ENCODE results near the gene SLC9A6. TPM values are rescaled to one million over a fixed set of nuclear protein-coding genes. Genes with fewer than 3 reads are reported as not detected.
"Not testable (repeated sequence)": the region's sequence is repeated elsewhere in the genome, so short reads cannot be mapped to it uniquely, and the experiment has no call there.

SLC9A6 gene
- total RNA-seq, 2 donors from 2014 or later: 23.9 to 26.3 TPM

- Mint-ChIP-seq H3K27me3 (no peaks in the 10 kb centered on the region), H3K4me1 (no peaks in the 10 kb centered on the region), H3K36me3 (ENCODE audit: low read depth) (no peaks in the 10 kb centered on the region), H3K4me3 (no peak overlapping the region), H3K27ac (no peak overlapping the region)
- H3K9me3 ChIP-seq (ENCODE audit: control insufficient read depth, low read length, poor library complexity, severe bottlenecking): no peaks in the 10 kb centered on the region
- DNase-seq: no peak
- ATAC-seq: no peak
These were observed 50.4 kb downstream of the SLC9A6 start for GRCh38 chrX:136035663-136036062.

- Mint-ChIP-seq H3K27me3 (no peaks in the 10 kb centered on the region), H3K4me1 (no peaks in the 10 kb centered on the region), H3K36me3 (ENCODE audit: low read depth) (no peaks in the 10 kb centered on the region), H3K4me3 (no peak overlapping the region), H3K27ac (no peak overlapping the region)
- no peaks in the 10 kb centered on the region for H3K9me3 ChIP-seq (ENCODE audit: control insufficient read depth, low read length, poor library complexity, severe bottlenecking)
- ATAC-seq (no peak), DNase-seq (no peak)
These were observed 54.2 kb downstream of the SLC9A6 start for GRCh38 chrX:136039485-136039884.

- Mint-ChIP-seq H3K4me3 (no peak overlapping the region), H3K36me3 (ENCODE audit: low read depth) (no peaks in the 10 kb centered on the region)
These were observed 54.7 kb downstream of the SLC9A6 start for GRCh38 chrX:136039968-136040367.

GRCh38 chrX:136041254-136041812 is 56.1 kb downstream of the SLC9A6 start:
- H3K9me3 ChIP-seq (ENCODE audit: control insufficient read depth, low read length, poor library complexity, severe bottlenecking): no peaks in the 10 kb centered on the region
- Mint-ChIP-seq H3K27me3 (no peaks in the 10 kb centered on the region), H3K27ac (no peak overlapping the region), H3K4me1 (no peaks in the 10 kb centered on the region), H3K36me3 (ENCODE audit: low read depth) (no peaks in the 10 kb centered on the region), H3K4me3 (no peak overlapping the region)
- no peak for ATAC-seq
- no peak for DNase-seq

More at GRCh38 chrX:136039968-136040367, 54.7 kb downstream of the SLC9A6 start:
- Mint-ChIP-seq H3K4me1 (no peaks in the 10 kb centered on the region), H3K27me3 (no peaks in the 10 kb centered on the region), H3K27ac (no peak overlapping the region)
- DNase-seq (no peak), ATAC-seq (no peak)
- no peaks in the 10 kb centered on the region for H3K9me3 ChIP-seq (ENCODE audit: control insufficient read depth, low read length, poor library complexity, severe bottlenecking)

GRCh38 chrX:136045008-136045407 is 59.8 kb downstream of the SLC9A6 start:
- no peak for ATAC-seq
- no peaks in the 10 kb centered on the region for H3K36me3 Mint-ChIP-seq (ENCODE audit: low read depth)
- H3K4me1 Mint-ChIP-seq: no peaks in the 10 kb centered on the region
- no peak for DNase-seq
- no peaks in the 10 kb centered on the region for H3K27me3 Mint-ChIP-seq
- no peaks in the 10 kb centered on the region for H3K9me3 ChIP-seq (ENCODE audit: control insufficient read depth, low read length, poor library complexity, severe bottlenecking)
- H3K27ac Mint-ChIP-seq: no peak overlapping the region
- H3K4me3 Mint-ChIP-seq: no peak overlapping the region

GRCh38 chrX:136046295-136047015 is 61.2 kb downstream of the SLC9A6 start:
- ATAC-seq: no peak
- H3K36me3 Mint-ChIP-seq (ENCODE audit: low read depth): no peaks in the 10 kb centered on the region
- no peak overlapping the region for H3K27ac Mint-ChIP-seq
- H3K27me3 Mint-ChIP-seq: no peaks in the 10 kb centered on the region
- no peak for DNase-seq
- peaks cover 2% of the 10 kb centered on the region for H3K4me1 Mint-ChIP-seq
- no peak overlapping the region for H3K4me3 Mint-ChIP-seq
- H3K9me3 ChIP-seq (ENCODE audit: control insufficient read depth, low read length, poor library complexity, severe bottlenecking): no peaks in the 10 kb centered on the region

GRCh38 chrX:136047016-136047642 is 61.9 kb downstream of the SLC9A6 start:
- ATAC-seq (no peak), DNase-seq (no peak)
- Mint-ChIP-seq H3K27ac (no peak overlapping the region), H3K4me3 (no peak overlapping the region), H3K4me1 (peaks cover 2% of the 10 kb centered on the region), H3K27me3 (no peaks in the 10 kb centered on the region), H3K36me3 (ENCODE audit: low read depth) (no peaks in the 10 kb centered on the region)
- no peaks in the 10 kb centered on the region for H3K9me3 ChIP-seq (ENCODE audit: control insufficient read depth, low read length, poor library complexity, severe bottlenecking)

GRCh38 chrX:136047969-136048368 is 62.7 kb downstream of the SLC9A6 start:
- Mint-ChIP-seq H3K4me1 (peaks cover 2% of the 10 kb centered on the region), H3K36me3 (ENCODE audit: low read depth) (no peaks in the 10 kb centered on the region), H3K27me3 (no peaks in the 10 kb centered on the region), H3K4me3 (no peak overlapping the region), H3K27ac (no peak overlapping the region)
- ATAC-seq (no peak), DNase-seq (no peak)
- no peaks in the 10 kb centered on the region for H3K9me3 ChIP-seq (ENCODE audit: control insufficient read depth, low read length, poor library complexity, severe bottlenecking)

GRCh38 chrX:136048446-136048845 is 63.2 kb downstream of the SLC9A6 start:
- H3K27me3 Mint-ChIP-seq: no peaks in the 10 kb centered on the region
- no peak overlapping the region for H3K27ac Mint-ChIP-seq
- no peaks in the 10 kb centered on the region for H3K36me3 Mint-ChIP-seq (ENCODE audit: low read depth)
- no peak for ATAC-seq
- H3K4me1 Mint-ChIP-seq: peaks cover 2% of the 10 kb centered on the region
- H3K9me3 ChIP-seq (ENCODE audit: control insufficient read depth, low read length, poor library complexity, severe bottlenecking): no peaks in the 10 kb centered on the region
- no peak overlapping the region for H3K4me3 Mint-ChIP-seq
- no peak for DNase-seq

GRCh38 chrX:136049608-136050007 is 64.4 kb downstream of the SLC9A6 start:
- H3K9me3 ChIP-seq (ENCODE audit: control insufficient read depth, low read length, poor library complexity, severe bottlenecking): no peaks in the 10 kb centered on the region
- no peak overlapping the region for H3K27ac Mint-ChIP-seq
- ATAC-seq (no peak), DNase-seq (no peak)
- no peaks in the 10 kb centered on the region for H3K27me3 Mint-ChIP-seq
- H3K4me1 Mint-ChIP-seq: peaks cover 2% of the 10 kb centered on the region
- H3K4me3 Mint-ChIP-seq: no peak overlapping the region
- no peaks in the 10 kb centered on the region for H3K36me3 Mint-ChIP-seq (ENCODE audit: low read depth)

GRCh38 chrX:136050875-136051274 is 65.6 kb downstream of the SLC9A6 start:
- ATAC-seq; H3K4me3 Mint-ChIP-seq; H3K36me3 Mint-ChIP-seq (ENCODE audit: low read depth); H3K4me1 Mint-ChIP-seq; H3K9me3 ChIP-seq (ENCODE audit: control insufficient read depth, low read length, poor library complexity, severe bottlenecking); H3K27me3 Mint-ChIP-seq; DNase-seq; H3K27ac Mint-ChIP-seq: not testable (repeated sequence)

- no peaks in the 10 kb centered on the region for H3K9me3 ChIP-seq (ENCODE audit: control insufficient read depth, low read length, poor library complexity, severe bottlenecking)
- DNase-seq (no peak), ATAC-seq (no peak)
- H3K4me3 Mint-ChIP-seq: no peak overlapping the region
- no peaks in the 10 kb centered on the region for H3K27me3 Mint-ChIP-seq
- H3K4me1 Mint-ChIP-seq: peaks cover 5% of the 10 kb centered on the region
- H3K27ac Mint-ChIP-seq: no peak overlapping the region
- no peaks in the 10 kb centered on the region for H3K36me3 Mint-ChIP-seq (ENCODE audit: low read depth)
These were observed 66.4 kb downstream of the SLC9A6 start for GRCh38 chrX:136051611-136052010.

- no peak for DNase-seq
- peaks cover 3% of the 10 kb centered on the region for H3K4me1 Mint-ChIP-seq
- no peak overlapping the region for H3K4me3 Mint-ChIP-seq
- H3K27me3 Mint-ChIP-seq: no peaks in the 10 kb centered on the region
- no peak overlapping the region for H3K27ac Mint-ChIP-seq
- H3K36me3 Mint-ChIP-seq (ENCODE audit: low read depth): no peaks in the 10 kb centered on the region
- no peak for ATAC-seq
- H3K9me3 ChIP-seq (ENCODE audit: control insufficient read depth, low read length, poor library complexity, severe bottlenecking): no peaks in the 10 kb centered on the region
These were observed 70.5 kb downstream of the SLC9A6 start for GRCh38 chrX:136055651-136056221.
